ENCODE results near the gene SOAT1.
A peak's percentile ranks its signal among the peaks of the same experiment; 100 is the strongest.

The SOAT1 gene

DNA sequence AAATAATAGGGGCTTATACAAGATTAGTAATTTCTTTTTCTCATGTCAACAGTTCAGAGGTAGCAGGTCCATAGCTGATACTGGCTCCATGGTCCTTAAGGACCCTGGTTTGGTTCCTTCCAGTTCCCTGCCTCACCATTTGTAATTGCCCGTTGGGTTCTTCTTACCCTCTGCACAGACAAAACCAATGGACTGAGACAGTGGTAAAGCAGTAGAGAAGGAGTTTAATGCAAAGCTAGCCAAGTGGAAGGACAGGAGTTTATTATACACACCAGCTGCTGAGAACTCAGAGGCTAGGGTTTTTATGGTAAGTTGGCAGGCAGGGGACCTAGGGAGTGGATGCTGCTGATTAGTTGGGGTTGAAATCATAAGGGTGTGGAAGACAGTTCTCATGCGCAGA is 36.3 kb downstream of the SOAT1 start:
- no peaks in the 10 kb centered on the region for H3K4me1 ChIP-seq (ENCODE audit: control insufficient read depth, insufficient read depth, low read length)
- peaks cover 0 to 15% of the 10 kb centered on the region in 2 experiments; a peak in 2 of 3 replicates for H3K36me3 ChIP-seq (ENCODE audit: control insufficient read depth in 2 of 2, insufficient read depth in 1 of 2, low read length in 2 of 2)
- H3K27ac ChIP-seq (ENCODE audit: extremely low read depth, low read depth, low read length) = no peak overlapping the region
- ChIA-PET POLR2A (no interaction called here), CTCF (interaction anchor here (0.6 kb wide), 1 partner anchor 39 kb away, joined by 4 read pairs; no protein-coding TSS in a partner anchor)
- no peak overlapping the region for H3K4me3 ChIP-seq (ENCODE audit: low read depth, low read length)
- no peaks in the 10 kb centered on the region for H3K9me3 ChIP-seq (ENCODE audit: control insufficient read depth, insufficient read depth, low read depth, low read length)
- TF ChIP-seq SETDB1 (IDR thresholded peaks at IDR 0.05; ENCODE audit: insufficient read length, low read length) = peak; percentile 58
- no peak for TF ChIP-seq ZBTB11 (tag by site-specific recombination; conservative IDR thresholded peaks at IDR 0.05; ENCODE audit: low read depth)

DNA sequence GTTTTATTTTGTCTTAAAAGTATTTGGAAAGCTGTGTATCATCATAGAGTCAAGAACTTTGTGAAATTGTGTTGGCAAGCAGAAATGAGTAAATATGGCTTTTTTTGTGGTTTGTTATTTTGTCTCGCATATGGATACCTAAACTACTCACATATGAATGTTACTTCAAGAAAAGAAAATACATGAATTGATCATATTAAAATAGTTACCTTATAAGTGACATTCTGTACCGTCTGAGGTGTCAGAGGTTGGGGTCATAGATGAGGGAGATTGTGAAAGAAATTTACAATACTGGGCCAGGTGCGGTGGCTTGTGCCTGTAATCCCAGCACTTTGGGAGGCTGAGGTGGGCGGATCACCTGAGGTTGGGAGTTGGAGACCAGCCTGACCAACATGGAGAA is 40.8 kb downstream of the SOAT1 start:
- peaks cover 7 to 15% of the 10 kb centered on the region in 2 experiments; a peak in 2 of 3 replicates for H3K36me3 ChIP-seq (ENCODE audit: control insufficient read depth in 2 of 2, insufficient read depth in 1 of 2, low read length in 2 of 2)
- CTCF ChIA-PET = no interaction called here
- H3K4me1 ChIP-seq (ENCODE audit: control insufficient read depth, insufficient read depth, low read length) = no peaks in the 10 kb centered on the region
- no peak overlapping the region for H3K4me3 ChIP-seq (ENCODE audit: low read depth, low read length)
- TF ChIP-seq, protein P1, sequence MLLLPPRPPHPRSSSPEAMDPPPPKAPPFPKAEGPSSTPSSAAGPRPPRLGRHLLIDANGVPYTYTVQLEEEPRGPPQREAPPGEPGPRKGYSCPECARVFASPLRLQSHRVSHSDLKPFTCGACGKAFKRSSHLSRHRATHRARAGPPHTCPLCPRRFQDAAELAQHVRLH (tag by site-specific recombination; IDR thresholded peaks at IDR 0.05) = no peak
- TF ChIP-seq, protein P2, sequence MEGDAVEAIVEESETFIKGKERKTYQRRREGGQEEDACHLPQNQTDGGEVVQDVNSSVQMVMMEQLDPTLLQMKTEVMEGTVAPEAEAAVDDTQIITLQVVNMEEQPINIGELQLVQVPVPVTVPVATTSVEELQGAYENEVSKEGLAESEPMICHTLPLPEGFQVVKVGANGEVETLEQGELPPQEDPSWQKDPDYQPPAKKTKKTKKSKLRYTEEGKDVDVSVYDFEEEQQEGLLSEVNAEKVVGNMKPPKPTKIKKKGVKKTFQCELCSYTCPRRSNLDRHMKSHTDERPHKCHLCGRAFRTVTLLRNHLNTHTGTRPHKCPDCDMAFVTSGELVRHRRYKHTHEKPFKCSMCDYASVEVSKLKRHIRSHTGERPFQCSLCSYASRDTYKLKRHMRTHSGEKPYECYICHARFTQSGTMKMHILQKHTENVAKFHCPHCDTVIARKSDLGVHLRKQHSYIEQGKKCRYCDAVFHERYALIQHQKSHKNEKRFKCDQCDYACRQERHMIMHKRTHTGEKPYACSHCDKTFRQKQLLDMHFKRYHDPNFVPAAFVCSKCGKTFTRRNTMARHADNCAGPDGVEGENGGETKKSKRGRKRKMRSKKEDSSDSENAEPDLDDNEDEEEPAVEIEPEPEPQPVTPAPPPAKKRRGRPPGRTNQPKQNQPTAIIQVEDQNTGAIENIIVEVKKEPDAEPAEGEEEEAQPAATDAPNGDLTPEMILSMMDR (tag by site-specific recombination; IDR thresholded peaks at IDR 0.05) = no peak
- TF ChIP-seq ZFHX2 (tag by site-specific recombination; conservative IDR thresholded peaks at IDR 0.05) = no peak
- TF ChIP-seq, protein P3, sequence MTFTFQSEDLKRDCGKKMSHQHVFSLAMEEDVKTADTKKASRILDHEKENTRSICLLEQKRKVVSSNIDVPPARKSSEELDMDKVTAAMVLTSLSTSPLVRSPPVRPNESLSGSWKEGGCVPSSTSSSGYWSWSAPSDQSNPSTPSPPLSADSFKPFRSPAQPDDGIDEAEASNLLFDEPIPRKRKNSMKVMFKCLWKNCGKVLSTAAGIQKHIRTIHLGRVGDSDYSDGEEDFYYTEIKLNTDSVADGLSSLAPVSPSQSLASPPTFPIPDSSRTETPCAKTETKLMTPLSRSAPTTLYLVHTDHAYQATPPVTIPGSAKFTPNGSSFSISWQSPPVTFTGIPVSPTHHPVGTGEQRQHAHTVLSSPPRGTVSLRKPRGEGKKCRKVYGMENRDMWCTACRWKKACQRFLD (tag by site-specific recombination; IDR thresholded peaks at IDR 0.05) = no peak
- no peak for TF ChIP-seq ZNF24 (tag by site-specific recombination; IDR thresholded peaks at IDR 0.05)
- TF ChIP-seq, protein P4, sequence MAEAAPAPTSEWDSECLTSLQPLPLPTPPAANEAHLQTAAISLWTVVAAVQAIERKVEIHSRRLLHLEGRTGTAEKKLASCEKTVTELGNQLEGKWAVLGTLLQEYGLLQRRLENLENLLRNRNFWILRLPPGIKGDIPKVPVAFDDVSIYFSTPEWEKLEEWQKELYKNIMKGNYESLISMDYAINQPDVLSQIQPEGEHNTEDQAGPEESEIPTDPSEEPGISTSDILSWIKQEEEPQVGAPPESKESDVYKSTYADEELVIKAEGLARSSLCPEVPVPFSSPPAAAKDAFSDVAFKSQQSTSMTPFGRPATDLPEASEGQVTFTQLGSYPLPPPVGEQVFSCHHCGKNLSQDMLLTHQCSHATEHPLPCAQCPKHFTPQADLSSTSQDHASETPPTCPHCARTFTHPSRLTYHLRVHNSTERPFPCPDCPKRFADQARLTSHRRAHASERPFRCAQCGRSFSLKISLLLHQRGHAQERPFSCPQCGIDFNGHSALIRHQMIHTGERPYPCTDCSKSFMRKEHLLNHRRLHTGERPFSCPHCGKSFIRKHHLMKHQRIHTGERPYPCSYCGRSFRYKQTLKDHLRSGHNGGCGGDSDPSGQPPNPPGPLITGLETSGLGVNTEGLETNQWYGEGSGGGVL (tag by site-specific recombination; IDR thresholded peaks at IDR 0.05) = no peak
- TF ChIP-seq ZFP37 (tag by site-specific recombination; IDR thresholded peaks at IDR 0.05) = no peak
- no peak for TF ChIP-seq ZNF623 (tag by site-specific recombination; IDR thresholded peaks at IDR 0.05)
- no peak for TF ChIP-seq ZNF239 (tag by site-specific recombination; IDR thresholded peaks at IDR 0.05)
- TF ChIP-seq SP2 (tag by site-specific recombination; IDR thresholded peaks at IDR 0.05) = no peak
- no peak for TF ChIP-seq MZF1 (tag by site-specific recombination; IDR thresholded peaks at IDR 0.05; ENCODE audit: borderline replicate concordance)
- TF ChIP-seq ZBTB11 (tag by site-specific recombination; conservative IDR thresholded peaks at IDR 0.05; ENCODE audit: low read depth) = no peak
- TF ChIP-seq ZNF19 (tag by site-specific recombination; IDR thresholded peaks at IDR 0.05; ENCODE audit: low read depth) = no peak
- no peak for TF ChIP-seq SALL2 (tag by site-specific recombination; IDR thresholded peaks at IDR 0.05; ENCODE audit: borderline replicate concordance)
- no peak for TF ChIP-seq ZNF658 (tag by site-specific recombination; IDR thresholded peaks at IDR 0.05)
- no peak for TF ChIP-seq ZNF18 (tag by site-specific recombination; IDR thresholded peaks at IDR 0.05)
- no peak for TF ChIP-seq ZNF2 (tag by site-specific recombination; IDR thresholded peaks at IDR 0.05)
- no peak for TF ChIP-seq ZNF433 (tag by site-specific recombination; IDR thresholded peaks at IDR 0.05; ENCODE audit: low read depth)
- no peak for TF ChIP-seq ZNF416 (tag by site-specific recombination; IDR thresholded peaks at IDR 0.05)
- H3K27ac ChIP-seq (ENCODE audit: extremely low read depth, low read depth, low read length) = no peak overlapping the region
- H3K9me3 ChIP-seq (ENCODE audit: control insufficient read depth, insufficient read depth, low read depth, low read length) = no peaks in the 10 kb centered on the region
- POLR2A ChIA-PET = no interaction called here

Data from HEK293 (cell line).